Measurements from ENCODE around the gene MIAT. TPM values are rescaled to one million over a fixed set of nuclear protein-coding genes. Genes with fewer than 3 reads are reported as not detected.

Gene MIAT
- total RNA-seq, 1 experiment from 2014 or later, result 0.33 TPM

DNA sequence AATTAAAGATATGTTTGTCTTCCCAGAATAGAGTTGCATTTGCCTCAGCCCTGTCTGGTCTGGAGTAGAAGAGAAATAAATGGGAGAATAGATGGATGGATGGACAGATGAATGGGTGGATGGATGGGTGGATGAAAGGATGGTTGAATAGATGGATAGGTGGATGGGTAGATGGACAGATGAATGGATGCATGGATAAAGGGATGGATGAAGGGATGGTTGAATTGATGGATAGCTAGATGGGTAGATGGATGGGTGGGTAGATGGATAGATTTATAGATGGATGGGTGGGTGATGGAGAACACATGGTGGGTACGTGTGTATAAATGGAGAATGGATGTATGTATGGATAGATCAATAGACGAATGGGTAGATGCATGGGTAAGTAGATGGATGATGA lies 48.1 kb upstream of the MIAT start:
- ATAC-seq (no peak), DNase-seq (ENCODE audit: low read depth, low spot score) (no peak)
- TF ChIP-seq CTCF (IDR thresholded peaks at IDR 0.05) (no peak), POLR2AphosphoS5 (IDR thresholded peaks at IDR 0.05; ENCODE audit: low read depth, low read length) (no peak), SIN3A (IDR thresholded peaks at IDR 0.05; ENCODE audit: borderline replicate concordance, insufficient read depth, low read depth, low read length) (no peak), REST (IDR thresholded peaks at IDR 0.05; ENCODE audit: insufficient read depth in 1 of 2, low read depth in 2 of 2, low read length in 1 of 2) (no peak), TCF7L2 (IDR thresholded peaks at IDR 0.05; ENCODE audit: low read depth, low read length) (no peak)
- Histone ChIP-seq H3K9me3 (ENCODE audit: control insufficient read depth, insufficient read depth, low read depth, low read length) (no peaks in the 10 kb centered on the region), H3K4me3 (ENCODE audit: low read depth in 2 of 2, low read length in 2 of 2) (no peak overlapping the region), H3K36me3 (ENCODE audit: control insufficient read depth, insufficient read depth, low read length) (no peaks in the 10 kb centered on the region), H3K4me1 (ENCODE audit: control insufficient read depth, insufficient read depth, low read length) (no peaks in the 10 kb centered on the region), H3K27me3 (ENCODE audit: control insufficient read depth, insufficient read depth, low read length) (no peaks in the 10 kb centered on the region), H3K27ac (ENCODE audit: low read length) (no peak overlapping the region)
- ChIA-PET CTCF (no interaction called here), POLR2A (no interaction called here)
- intact Hi-C loops (cut with micrococcal nuclease; ENCODE audit: unreplicated experiment) (no loop called here), in situ Hi-C loops (cut with HindIII; ENCODE audit: low pct_unique_long_range_greater_than_20kb, low sequenced_read_pairs) (no loop called here)
- BruUV-seq (replicated peaks), result no TSS peak

DNA sequence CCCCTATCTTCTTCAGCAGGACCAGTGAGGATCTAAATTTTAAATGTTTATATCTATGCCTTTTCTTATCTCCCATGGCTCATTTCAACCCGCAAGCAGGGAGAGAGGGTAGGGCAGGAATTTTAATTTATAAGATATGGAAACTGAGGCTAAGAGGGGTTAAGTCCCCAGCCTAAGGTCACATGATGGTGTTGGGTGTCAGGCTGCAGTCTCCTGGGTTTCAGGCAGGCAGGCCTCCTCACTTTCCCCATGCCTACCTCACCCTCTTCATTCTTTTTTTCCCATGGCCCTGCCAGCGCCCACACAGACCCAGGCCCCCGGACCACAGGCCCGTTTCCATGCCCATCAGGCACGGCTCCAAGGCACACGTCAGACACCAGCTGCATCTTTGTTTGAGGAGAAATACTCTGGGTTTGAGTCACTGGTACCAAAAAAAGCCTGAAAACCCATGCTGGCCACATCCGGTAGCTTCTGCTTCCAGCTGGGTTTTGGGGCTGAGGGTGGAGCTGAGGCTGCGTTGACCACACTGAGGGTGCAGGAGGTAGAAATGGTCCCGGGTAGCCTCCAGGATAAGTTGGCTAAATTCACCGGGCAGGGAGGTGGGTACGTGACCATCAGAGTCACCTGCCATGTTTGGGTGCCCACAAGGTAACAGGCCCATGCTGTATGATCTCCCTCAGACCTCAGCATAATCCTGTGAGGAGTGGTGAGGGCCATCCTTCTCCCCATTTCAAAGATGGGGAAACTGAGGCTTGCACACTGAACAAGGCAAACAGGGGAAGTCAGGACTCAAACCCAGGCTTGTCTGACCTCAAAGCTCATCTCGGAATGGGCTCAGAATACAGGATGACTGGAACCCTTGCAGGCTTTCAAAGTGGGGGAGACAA lies 47.1 kb upstream of the MIAT start:
- CTCF ChIA-PET, result no interaction called here
- no peaks in the 10 kb centered on the region for H3K9me3 ChIP-seq (ENCODE audit: control insufficient read depth, insufficient read depth, low read depth, low read length)
- intact Hi-C loops (cut with micrococcal nuclease; ENCODE audit: unreplicated experiment) (no loop called here), in situ Hi-C loops (cut with HindIII; ENCODE audit: low pct_unique_long_range_greater_than_20kb, low sequenced_read_pairs) (no loop called here)
- no peaks in the 10 kb centered on the region for H3K27me3 ChIP-seq (ENCODE audit: control insufficient read depth, insufficient read depth, low read length)
- no TSS peak for BruUV-seq (replicated peaks)
- no peak overlapping the region for H3K4me3 ChIP-seq (ENCODE audit: low read depth in 2 of 2, low read length in 2 of 2)
- no peaks in the 10 kb centered on the region for H3K4me1 ChIP-seq (ENCODE audit: control insufficient read depth, insufficient read depth, low read length)
- no peak overlapping the region for H3K27ac ChIP-seq (ENCODE audit: low read length)
- ATAC-seq, result no peak
- no peak for DNase-seq (ENCODE audit: low read depth, low spot score)
- TF ChIP-seq CTCF (IDR thresholded peaks at IDR 0.05) (no peak), POLR2AphosphoS5 (IDR thresholded peaks at IDR 0.05; ENCODE audit: low read depth, low read length) (no peak), TCF7L2 (IDR thresholded peaks at IDR 0.05; ENCODE audit: low read depth, low read length) (no peak), REST (IDR thresholded peaks at IDR 0.05; ENCODE audit: insufficient read depth in 1 of 2, low read depth in 2 of 2, low read length in 1 of 2) (no peak), SIN3A (IDR thresholded peaks at IDR 0.05; ENCODE audit: borderline replicate concordance, insufficient read depth, low read depth, low read length) (no peak)
- POLR2A ChIA-PET, result no interaction called here
- H3K36me3 ChIP-seq (ENCODE audit: control insufficient read depth, insufficient read depth, low read length), result no peaks in the 10 kb centered on the region
